Astrocyte of the spinal cord (primary cell): ENCODE results near the gene NTF4.

ENCODE experiments used
- DNase-seq: peaks from one replicate; pipeline ENCODE4 v3.0.0; 2011; ENCODE audit warnings: low read depth, low spot score
- H3K4me3 ChIP-seq: 2 replicates; pipeline ENCODE4 v1.5.1; 2011; ENCODE audit warnings: low read depth, mild to moderate bottlenecking, low read length, moderate library complexity
- in situ Hi-C: cut with HindIII; loops from 2 replicates; pipeline ENCODE4 v1.10.0; 2017; ENCODE audit warnings: low sequenced_read_pairs
- TF ChIP-seq, protein P1 (sequence below): IDR thresholded peaks from 2 replicates; pipeline ENCODE4 v1.5.1; 2012; ENCODE audit warnings: low read depth, mild to moderate bottlenecking, low read length, inconsistent platforms

The NTF4 gene, protein sequence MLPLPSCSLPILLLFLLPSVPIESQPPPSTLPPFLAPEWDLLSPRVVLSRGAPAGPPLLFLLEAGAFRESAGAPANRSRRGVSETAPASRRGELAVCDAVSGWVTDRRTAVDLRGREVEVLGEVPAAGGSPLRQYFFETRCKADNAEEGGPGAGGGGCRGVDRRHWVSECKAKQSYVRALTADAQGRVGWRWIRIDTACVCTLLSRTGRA

DNA sequence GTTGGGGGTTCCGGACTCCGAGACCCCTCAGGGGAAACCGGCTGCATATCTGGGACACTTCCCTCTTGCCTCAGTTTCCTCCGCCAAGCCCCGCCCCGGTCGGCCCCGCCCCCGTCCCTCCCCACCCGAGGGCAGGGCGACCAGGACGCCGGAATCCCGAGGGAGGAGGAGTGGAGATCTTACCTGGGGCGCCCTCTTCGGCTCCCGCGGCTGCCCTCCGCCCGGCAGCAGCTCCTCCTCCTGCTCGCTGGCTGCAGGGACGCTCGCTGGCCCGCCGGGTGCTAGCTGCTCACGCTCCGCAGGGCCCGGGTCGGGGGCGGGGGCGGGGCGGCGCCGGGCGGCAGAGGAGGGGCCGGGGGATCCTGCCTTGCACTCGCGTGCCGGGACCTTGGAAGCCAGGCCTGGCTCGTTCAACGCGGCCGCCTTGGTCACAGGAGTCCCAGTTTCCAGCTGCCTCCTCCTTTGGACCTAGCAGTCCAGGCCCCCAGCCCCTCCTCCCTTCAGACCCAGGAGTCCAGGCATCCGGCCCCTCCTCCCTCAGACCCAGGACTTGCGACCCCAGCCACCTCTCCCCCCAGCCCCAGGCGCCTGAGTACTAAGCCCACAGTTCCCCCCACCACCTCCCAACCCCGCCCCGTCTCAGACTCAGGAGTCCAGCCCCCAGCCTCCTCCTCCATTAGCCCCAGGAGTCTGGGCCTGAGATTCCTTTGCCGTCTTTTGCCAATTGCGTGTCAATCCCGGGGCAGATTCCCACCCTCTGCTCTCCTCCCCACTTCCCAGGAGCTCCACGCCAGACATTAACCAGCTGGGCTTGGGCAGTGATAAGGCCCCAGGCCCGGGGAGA is at the start of gene NTF4:
Gene NTF4, minus strand, starts transcription at position 51 of the 844 bp plus-strand sequence. CDS start 2,821 bp downstream, outside the sequence.
- H3K4me3 ChIP-seq, result peak within 1 kb of the TSS; percentile 27
- TF ChIP-seq, protein P1, sequence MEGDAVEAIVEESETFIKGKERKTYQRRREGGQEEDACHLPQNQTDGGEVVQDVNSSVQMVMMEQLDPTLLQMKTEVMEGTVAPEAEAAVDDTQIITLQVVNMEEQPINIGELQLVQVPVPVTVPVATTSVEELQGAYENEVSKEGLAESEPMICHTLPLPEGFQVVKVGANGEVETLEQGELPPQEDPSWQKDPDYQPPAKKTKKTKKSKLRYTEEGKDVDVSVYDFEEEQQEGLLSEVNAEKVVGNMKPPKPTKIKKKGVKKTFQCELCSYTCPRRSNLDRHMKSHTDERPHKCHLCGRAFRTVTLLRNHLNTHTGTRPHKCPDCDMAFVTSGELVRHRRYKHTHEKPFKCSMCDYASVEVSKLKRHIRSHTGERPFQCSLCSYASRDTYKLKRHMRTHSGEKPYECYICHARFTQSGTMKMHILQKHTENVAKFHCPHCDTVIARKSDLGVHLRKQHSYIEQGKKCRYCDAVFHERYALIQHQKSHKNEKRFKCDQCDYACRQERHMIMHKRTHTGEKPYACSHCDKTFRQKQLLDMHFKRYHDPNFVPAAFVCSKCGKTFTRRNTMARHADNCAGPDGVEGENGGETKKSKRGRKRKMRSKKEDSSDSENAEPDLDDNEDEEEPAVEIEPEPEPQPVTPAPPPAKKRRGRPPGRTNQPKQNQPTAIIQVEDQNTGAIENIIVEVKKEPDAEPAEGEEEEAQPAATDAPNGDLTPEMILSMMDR, result no peak
- DNase-seq, result no peak
- in situ Hi-C loops, result no loop called here

DNA sequence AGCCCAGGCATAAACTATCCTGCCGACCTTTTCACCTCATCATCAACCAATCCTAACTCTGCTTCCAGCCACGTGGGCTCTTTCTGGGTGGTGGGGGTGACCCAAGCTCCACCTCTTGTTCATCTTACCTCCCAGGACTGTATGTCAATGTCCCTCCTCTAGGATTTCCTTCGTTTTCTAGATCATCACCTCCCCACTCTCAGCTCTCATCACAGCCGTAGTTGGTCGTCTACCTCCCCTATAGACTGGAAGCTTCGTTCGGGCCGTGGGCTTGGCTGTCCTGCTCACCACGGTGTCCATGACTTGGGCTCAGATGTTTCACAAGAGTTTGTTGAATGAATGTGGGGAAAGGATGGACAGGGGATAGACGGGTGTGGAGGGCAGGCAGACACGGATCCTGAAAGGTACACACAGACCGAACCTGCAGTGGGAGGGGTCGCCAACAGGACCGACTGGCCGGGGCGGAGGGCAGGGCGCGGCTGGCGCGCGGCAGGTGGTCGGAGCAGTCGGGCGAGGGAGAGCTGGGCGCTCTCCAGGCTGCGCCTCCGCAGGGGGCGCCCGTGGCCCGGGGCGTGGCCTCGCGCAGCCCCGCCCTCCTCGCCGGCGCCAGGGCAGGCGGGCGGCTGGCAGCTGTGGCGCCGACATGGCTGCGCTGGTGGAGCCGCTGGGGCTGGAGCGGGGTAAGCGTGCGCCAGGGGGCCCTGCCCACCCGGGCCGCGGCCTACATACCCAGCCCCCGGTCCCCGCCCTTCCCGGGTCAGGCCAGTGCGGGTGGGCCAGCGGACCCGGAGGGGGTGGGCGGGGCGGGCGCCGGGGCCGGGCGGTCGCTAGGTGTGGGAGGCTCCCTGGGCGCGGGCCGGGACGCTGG is 49.4 kb upstream of the NTF4 start, which contains the start of gene LIN7B:
Gene LIN7B, plus strand, starts transcription at position 609 of the 868 bp plus-strand sequence. Its CDS starts 35 bp downstream, at position 644.
- peak; percentile 35 for DNase-seq
- in situ Hi-C loops, result no loop called here
- TF ChIP-seq, protein P1, result peak; percentile 19
- H3K4me3 ChIP-seq, result peak within 1 kb of the TSS; percentile 63

DNA sequence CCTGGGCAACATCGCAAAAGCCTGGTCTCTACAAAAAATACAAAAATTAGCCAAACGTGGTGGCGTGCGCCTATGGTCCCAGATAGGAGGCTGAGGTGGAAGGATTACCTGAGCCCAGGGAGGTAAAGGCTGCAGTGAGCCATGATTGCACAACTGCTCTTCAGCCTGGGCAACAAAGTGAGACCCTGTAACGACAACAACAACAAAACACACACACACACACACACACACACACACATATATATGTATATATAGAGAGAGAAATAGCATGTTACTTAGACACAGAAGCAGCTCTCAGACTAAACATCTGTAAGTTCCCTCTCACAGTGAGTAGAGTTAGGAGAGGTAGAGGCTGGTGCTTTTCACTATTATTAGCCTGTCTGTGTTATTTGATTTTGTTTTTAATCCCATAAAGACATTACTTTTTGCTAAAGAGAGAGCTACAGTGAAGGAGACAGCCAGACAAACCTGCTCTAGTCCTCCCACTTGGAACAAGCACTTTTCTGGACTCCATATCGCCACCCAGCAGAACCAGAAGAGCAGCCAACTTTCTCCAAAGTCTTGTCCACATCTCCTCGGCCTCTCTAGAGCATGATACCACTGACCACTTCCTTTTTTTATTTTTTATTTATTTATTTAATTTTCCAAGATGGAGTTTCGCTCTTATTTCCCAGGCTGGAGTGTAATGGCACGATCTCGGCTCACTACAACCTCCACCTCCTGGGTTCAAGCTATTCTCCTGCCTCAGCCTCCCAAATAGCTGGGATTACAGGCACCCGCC is 46.8 kb upstream of the NTF4 start:
- TF ChIP-seq, protein P1, result no peak
- no peak for DNase-seq
- H3K4me3 ChIP-seq, result no peak overlapping the region
- in situ Hi-C loops, result no loop called here

DNA sequence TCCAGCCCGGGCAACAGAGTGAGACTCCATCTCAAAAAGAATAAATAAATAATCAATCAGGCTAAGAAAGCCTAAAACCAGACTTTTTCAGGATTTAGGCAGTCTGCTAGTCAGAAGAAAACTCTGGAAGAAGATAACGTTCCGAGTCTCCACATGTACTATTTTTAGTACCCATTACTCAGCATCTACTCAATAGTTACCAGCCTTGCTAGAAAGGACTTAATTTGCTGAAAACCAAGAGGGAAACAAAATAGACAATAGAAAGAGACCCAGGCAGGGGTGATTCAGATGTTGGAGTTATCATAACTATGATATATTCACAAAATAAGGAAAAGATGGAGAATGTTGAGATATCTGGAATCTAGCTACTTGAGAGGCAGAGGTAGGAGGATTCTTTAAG is 45.9 kb upstream of the NTF4 start:
- TF ChIP-seq, protein P1, result no peak
- in situ Hi-C loops, result no loop called here
- peak; percentile 41 for DNase-seq
- H3K4me3 ChIP-seq, result no peak overlapping the region

DNA sequence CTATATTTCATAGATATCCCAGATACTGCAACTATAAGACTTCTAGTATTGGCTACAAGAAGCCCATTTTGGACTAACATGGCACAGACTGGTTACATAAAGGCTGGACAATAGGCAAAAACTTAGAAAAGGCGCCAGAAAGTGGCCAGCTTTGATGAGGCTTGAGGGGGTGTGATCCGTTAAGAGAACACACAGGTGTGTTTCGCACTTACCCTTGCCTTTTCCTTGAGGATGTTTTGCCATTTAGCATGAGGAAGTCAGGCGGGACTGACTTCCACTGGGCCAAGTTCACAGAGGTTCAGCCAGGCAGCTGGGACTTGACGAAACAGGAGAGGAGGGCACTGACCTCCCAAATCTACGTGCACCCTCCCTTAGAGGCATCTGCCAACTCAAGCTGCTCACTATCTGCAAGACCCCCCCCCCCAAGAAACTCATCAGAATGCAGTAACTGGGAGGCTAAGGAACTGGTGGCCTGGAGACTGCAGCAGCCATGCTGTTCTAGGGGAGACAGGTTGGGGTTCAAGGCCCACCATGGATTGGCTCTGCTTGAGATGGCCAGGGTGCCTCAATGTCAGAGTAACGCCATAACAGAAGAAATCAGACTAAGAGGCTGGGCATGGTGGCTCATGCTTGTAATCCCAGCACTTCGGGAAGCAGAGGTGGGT is 45.1 kb upstream of the NTF4 start:
- TF ChIP-seq, protein P1, result no peak
- H3K4me3 ChIP-seq, result no peak overlapping the region
- in situ Hi-C loops, result no loop called here
- no peak for DNase-seq
